SK-N-DZ (cell line): ENCODE measurements around the gene VMP1.
"Not testable (repeated sequence)": the region's sequence is repeated elsewhere in the genome, so short reads cannot be mapped to it uniquely, and the experiment has no call there.

ENCODE experiments used
- DNase-seq: peaks from one replicate; pipeline ENCODE4 v3.0.0-alpha.2; 2015; ENCODE audit warnings: low spot score

VMP1 gene

GRCh38 chr17:59839651-59840328 is 132.3 kb downstream of the VMP1 start:
- no peak for DNase-seq

GRCh38 chr17:59840329-59841090 is 133.1 kb downstream of the VMP1 start:
- no peak for DNase-seq

GRCh38 chr17:59841091-59841881 is 133.8 kb downstream of the VMP1 start:
- DNase-seq = not testable (repeated sequence)

- not testable (repeated sequence) for DNase-seq
Observed at GRCh38 chr17:59841882-59842263, 134.4 kb downstream of the VMP1 start.

- no peak for DNase-seq
Observed at GRCh38 chr17:59842901-59843652, 135.6 kb downstream of the VMP1 start.

GRCh38 chr17:59844884-59845594 is 137.6 kb downstream of the VMP1 start:
- no peak for DNase-seq

GRCh38 chr17:59845595-59846393 is 138.3 kb downstream of the VMP1 start:
- no peak for DNase-seq

GRCh38 chr17:59846394-59847165 is 139.1 kb downstream of the VMP1 start:
- DNase-seq = no peak

- DNase-seq = no peak
Observed at GRCh38 chr17:59848385-59848668, 140.9 kb downstream of the VMP1 start.

- DNase-seq = no peak
Observed at GRCh38 chr17:59848778-59849177, 141.3 kb downstream of the VMP1 start.

GRCh38 chr17:59850311-59850710 is 142.9 kb downstream of the VMP1 start:
- DNase-seq = not testable (repeated sequence)

- no peak for DNase-seq
Observed at GRCh38 chr17:59851439-59852375, 144.3 kb downstream of the VMP1 start.

- not testable (repeated sequence) for DNase-seq
Observed at GRCh38 chr17:59852847-59853167, 145.4 kb downstream of the VMP1 start.

- no peak for DNase-seq
Observed at GRCh38 chr17:59853168-59853918, 145.9 kb downstream of the VMP1 start.

- DNase-seq = not testable (repeated sequence)
Observed at GRCh38 chr17:59853919-59854729, 146.7 kb downstream of the VMP1 start.

GRCh38 chr17:59856859-59857794 is 149.7 kb downstream of the VMP1 start:
- DNase-seq = no peak
